Stimulated activated effector memory CD8-positive, alpha-beta T cell treated with anti-CD3 and anti-CD28 coated beads, Interleukin-12 subunit alpha, Interleukin-12 subunit beta, amount 100 ng/mL, for 72 hours (primary cell): ENCODE data around the gene SLC25A27.
A peak's percentile ranks its signal among the peaks of the same experiment; 100 is the strongest.

ENCODE experiments used
- ATAC-seq: fragments of 150-1000 bp; cut with Tn5 transposase; 2 replicates; pipeline ENCODE4 v1.10.0; 2021
- DNase-seq, 2 donors: peaks; one replicate each; pipeline ENCODE4 v3.0.0; 2021 to 2022; ENCODE audit warnings: low spot score in 2 of 2
- H3K27ac Mint-ChIP-seq: one replicate; pipeline ENCODE4 v1.8.0; 2022; ENCODE audit warnings: mild to moderate bottlenecking, mixed read lengths
- H3K36me3 Mint-ChIP-seq: one replicate; pipeline ENCODE4 v1.8.0; 2022; ENCODE audit warnings: mild to moderate bottlenecking, mixed read lengths
- H3K4me1 Mint-ChIP-seq: one replicate; pipeline ENCODE4 v1.8.0; 2022; ENCODE audit warnings: mixed read lengths
- H3K4me3 Mint-ChIP-seq: one replicate; pipeline ENCODE4 v1.8.0; 2022; ENCODE audit warnings: mild to moderate bottlenecking, mixed read lengths
- H3K9me3 Mint-ChIP-seq: one replicate; pipeline ENCODE4 v1.8.0; 2022; ENCODE audit warnings: mixed read lengths

The SLC25A27 gene

DNA sequence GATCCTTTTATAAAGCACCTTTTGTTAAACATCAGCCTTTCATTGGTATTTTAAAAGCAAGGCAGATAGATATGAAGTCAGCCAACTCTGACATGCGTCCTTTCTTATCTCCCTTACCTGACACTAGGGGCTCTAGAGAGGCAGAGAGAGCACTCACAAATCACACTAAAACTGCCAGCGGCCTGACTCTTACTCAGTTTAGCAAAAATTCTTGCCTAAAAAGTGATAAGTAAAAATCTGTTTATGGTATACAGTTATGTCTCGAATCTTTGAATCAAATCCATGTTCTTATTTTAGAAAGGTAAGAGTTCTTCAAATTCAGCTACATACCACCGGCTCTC is 24.5 kb downstream of the SLC25A27 start:
- H3K4me1 Mint-ChIP-seq, result no peaks in the 10 kb centered on the region
- H3K36me3 Mint-ChIP-seq, result no peaks in the 10 kb centered on the region
- ATAC-seq (no peak), DNase-seq (no peak)
- H3K27ac Mint-ChIP-seq, result no peak overlapping the region
- H3K9me3 Mint-ChIP-seq, result no peaks in the 10 kb centered on the region
- H3K4me3 Mint-ChIP-seq, result no peak overlapping the region

DNA sequence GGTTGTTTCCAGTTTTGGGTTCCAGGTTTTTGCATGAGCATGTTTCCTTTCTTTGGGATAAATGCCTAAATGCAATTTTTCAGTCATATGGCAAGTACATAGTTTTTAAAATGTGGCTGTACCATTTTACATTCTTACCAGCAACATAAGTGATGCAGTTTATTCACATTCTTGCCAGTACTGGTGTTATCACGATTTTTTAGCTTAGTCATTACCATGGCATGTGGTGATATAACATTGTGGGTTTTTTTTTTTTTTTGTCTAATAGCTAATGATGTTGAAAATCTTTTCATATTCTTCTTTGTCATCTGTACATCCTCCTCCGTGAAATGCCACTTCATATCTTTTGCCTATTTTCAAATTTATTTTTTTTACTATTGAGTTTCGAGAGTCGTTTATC is 32.0 kb downstream of the SLC25A27 start:
- DNase-seq, result no peak
- no peak for ATAC-seq
- Mint-ChIP-seq H3K36me3 (no peaks in the 10 kb centered on the region), H3K27ac (no peak overlapping the region), H3K4me1 (no peaks in the 10 kb centered on the region), H3K4me3 (no peak overlapping the region), H3K9me3 (no peaks in the 10 kb centered on the region)

GRCh38 chr6:46687619-46688097 is 34.9 kb downstream of the SLC25A27 start, which contains the start of gene TDRD6:
Gene TDRD6, plus strand, starts transcription at chr6:46687885. Its CDS starts 244 bp downstream, at chr6:46688129.
- no peak for ATAC-seq
- DNase-seq, result no peak
- no peak within 1 kb of the TSS for H3K4me3 Mint-ChIP-seq
- H3K27ac Mint-ChIP-seq, result no peak within 1 kb of the TSS
- no peaks in the 10 kb centered on the region for H3K9me3 Mint-ChIP-seq
- no peaks in the 10 kb centered on the region for H3K36me3 Mint-ChIP-seq
- no peaks in the 10 kb centered on the region for H3K4me1 Mint-ChIP-seq

DNA sequence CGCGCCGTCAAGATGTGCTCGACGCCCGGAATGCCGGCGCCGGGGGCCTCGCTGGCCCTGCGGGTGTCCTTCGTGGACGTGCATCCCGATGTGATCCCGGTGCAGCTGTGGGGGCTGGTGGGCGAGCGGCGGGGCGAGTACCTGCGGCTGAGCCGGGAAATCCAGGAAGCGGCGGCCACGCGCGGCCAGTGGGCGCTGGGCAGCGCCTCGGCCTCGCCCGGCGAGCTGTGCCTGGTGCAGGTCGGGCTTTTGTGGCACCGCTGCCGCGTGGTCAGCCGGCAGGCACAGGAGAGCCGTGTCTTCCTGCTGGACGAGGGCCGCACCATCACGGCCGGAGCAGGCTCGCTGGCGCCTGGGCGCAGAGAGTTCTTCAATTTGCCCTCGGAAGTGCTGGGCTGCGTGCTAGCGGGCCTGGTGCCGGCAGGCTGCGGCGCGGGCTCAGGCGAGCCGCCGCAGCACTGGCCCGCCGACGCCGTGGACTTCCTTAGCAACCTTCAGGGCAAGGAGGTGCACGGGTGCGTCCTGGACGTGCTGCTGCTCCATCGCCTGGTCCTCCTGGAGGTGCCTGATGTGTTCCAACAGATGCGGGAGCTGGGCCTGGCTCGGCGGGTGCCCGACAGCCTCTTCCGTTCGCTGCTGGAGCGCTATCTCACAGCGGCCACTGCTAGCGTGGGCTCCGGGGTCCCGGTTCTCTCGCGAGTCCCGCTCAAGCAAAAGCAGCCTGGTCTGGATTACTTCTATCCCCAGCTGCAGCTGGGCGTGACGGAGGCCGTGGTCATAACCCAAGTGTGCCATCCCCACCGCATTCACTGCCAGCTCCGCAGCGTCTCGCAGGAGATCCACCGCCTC is 35.6 kb downstream of the SLC25A27 start:
- no peak overlapping the region for H3K4me3 Mint-ChIP-seq
- H3K36me3 Mint-ChIP-seq, result no peaks in the 10 kb centered on the region
- ATAC-seq (no peak), DNase-seq (no peak)
- no peaks in the 10 kb centered on the region for H3K9me3 Mint-ChIP-seq
- H3K27ac Mint-ChIP-seq, result no peak overlapping the region
- no peaks in the 10 kb centered on the region for H3K4me1 Mint-ChIP-seq

DNA sequence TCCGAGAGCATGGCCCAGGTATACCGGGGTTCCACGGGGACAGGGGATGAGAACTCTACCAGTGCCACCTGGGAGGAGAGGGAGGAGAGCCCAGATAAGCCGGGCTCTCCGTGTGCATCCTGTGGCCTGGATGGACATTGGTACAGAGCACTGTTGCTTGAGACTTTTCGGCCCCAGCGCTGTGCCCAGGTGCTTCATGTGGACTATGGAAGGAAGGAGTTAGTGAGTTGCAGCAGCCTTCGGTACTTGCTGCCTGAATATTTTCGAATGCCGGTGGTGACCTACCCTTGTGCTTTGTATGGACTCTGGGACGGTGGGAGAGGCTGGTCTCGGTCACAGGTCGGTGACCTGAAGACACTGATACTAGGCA is 36.2 kb downstream of the SLC25A27 start:
- no peaks in the 10 kb centered on the region for H3K36me3 Mint-ChIP-seq
- no peak for ATAC-seq
- no peak overlapping the region for H3K27ac Mint-ChIP-seq
- no peak overlapping the region for H3K4me3 Mint-ChIP-seq
- no peak for DNase-seq
- H3K9me3 Mint-ChIP-seq, result no peaks in the 10 kb centered on the region
- H3K4me1 Mint-ChIP-seq, result no peaks in the 10 kb centered on the region

- Mint-ChIP-seq H3K9me3 (no peaks in the 10 kb centered on the region), H3K27ac (no peak overlapping the region), H3K4me3 (no peak overlapping the region), H3K36me3 (no peaks in the 10 kb centered on the region), H3K4me1 (no peaks in the 10 kb centered on the region)
- ATAC-seq, result no peak
- DNase-seq, result no peak
These were observed 36.9 kb downstream of the SLC25A27 start for GRCh38 chr6:46689657-46690056.

GRCh38 chr6:46690141-46690755 is 37.5 kb downstream of the SLC25A27 start:
- no peak overlapping the region for H3K4me3 Mint-ChIP-seq
- no peaks in the 10 kb centered on the region for H3K9me3 Mint-ChIP-seq
- H3K36me3 Mint-ChIP-seq, result no peaks in the 10 kb centered on the region
- ATAC-seq (no peak), DNase-seq (no peak)
- H3K27ac Mint-ChIP-seq, result no peak overlapping the region
- H3K4me1 Mint-ChIP-seq, result no peaks in the 10 kb centered on the region

- DNase-seq (no peak), ATAC-seq (no peak)
- no peaks in the 10 kb centered on the region for H3K36me3 Mint-ChIP-seq
- H3K9me3 Mint-ChIP-seq, result no peaks in the 10 kb centered on the region
- no peak overlapping the region for H3K4me3 Mint-ChIP-seq
- no peak overlapping the region for H3K27ac Mint-ChIP-seq
- no peaks in the 10 kb centered on the region for H3K4me1 Mint-ChIP-seq
These were observed 38.2 kb downstream of the SLC25A27 start for GRCh38 chr6:46690911-46691451.

DNA sequence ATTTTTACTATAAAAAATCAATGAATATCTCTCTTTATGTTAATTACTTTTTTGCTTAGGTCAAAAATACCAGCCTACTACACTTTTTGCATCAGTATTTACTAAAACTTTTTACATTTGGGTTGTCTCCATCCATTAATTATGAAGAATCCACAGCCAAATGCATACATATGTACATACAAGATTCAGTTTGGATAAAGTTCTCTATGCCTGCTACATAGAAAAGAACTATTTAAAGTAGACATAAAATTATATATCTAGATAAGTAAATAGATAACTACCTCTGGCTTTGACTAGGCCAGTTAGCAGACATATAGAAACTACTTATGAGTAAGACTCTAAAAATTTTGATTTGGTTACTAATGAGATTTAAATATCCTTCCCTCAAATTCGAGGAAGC is 47.2 kb downstream of the SLC25A27 start:
- no peak for DNase-seq
- no peak for ATAC-seq
- no peaks in the 10 kb centered on the region for H3K4me1 Mint-ChIP-seq
- no peak overlapping the region for H3K4me3 Mint-ChIP-seq
- no peak overlapping the region for H3K27ac Mint-ChIP-seq
- no peaks in the 10 kb centered on the region for H3K36me3 Mint-ChIP-seq
- H3K9me3 Mint-ChIP-seq, result no peaks in the 10 kb centered on the region

GRCh38 chr6:46704562-46704961 is 51.8 kb downstream of the SLC25A27 start:
- no peak overlapping the region for H3K27ac Mint-ChIP-seq
- ATAC-seq, result peak; percentile 47
- H3K36me3 Mint-ChIP-seq, result no peaks in the 10 kb centered on the region

DNA sequence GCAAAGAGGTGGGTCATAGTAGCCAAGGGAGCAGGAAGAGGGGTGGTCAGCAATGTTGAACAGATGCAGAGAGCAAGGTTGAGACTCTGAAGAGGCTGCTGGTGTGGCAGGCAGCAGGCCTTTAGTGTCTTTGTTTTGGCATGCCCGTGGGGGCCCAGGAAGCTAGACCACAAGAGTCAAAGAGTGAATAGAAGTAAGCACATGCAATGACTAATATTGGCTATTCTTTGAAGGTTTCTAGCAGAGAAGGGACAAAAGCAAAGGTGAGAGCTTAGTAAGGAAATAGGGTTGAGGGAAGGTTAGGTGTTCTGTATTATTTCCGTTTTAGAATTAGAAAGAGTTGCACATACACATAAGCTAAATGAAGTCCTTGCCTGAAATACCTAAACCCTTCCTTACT is 53.7 kb downstream of the SLC25A27 start:
- no peaks in the 10 kb centered on the region for H3K9me3 Mint-ChIP-seq
- ATAC-seq, result peak; percentile 74
- no peaks in the 10 kb centered on the region for H3K36me3 Mint-ChIP-seq
- DNase-seq, result no peak
- H3K4me1 Mint-ChIP-seq, result no peaks in the 10 kb centered on the region
- no peak overlapping the region for H3K4me3 Mint-ChIP-seq
- no peak overlapping the region for H3K27ac Mint-ChIP-seq

More at GRCh38 chr6:46704562-46704961, 51.8 kb downstream of the SLC25A27 start:
- Mint-ChIP-seq H3K9me3 (no peaks in the 10 kb centered on the region), H3K4me3 (no peak overlapping the region), H3K4me1 (no peaks in the 10 kb centered on the region)
- DNase-seq, result no peak

- Mint-ChIP-seq H3K27ac (no peak overlapping the region), H3K4me1 (no peaks in the 10 kb centered on the region), H3K4me3 (no peak overlapping the region), H3K9me3 (no peaks in the 10 kb centered on the region), H3K36me3 (no peaks in the 10 kb centered on the region)
- no peak for ATAC-seq
- no peak for DNase-seq
These were observed 58.7 kb downstream of the SLC25A27 start for GRCh38 chr6:46711491-46711890.

DNA sequence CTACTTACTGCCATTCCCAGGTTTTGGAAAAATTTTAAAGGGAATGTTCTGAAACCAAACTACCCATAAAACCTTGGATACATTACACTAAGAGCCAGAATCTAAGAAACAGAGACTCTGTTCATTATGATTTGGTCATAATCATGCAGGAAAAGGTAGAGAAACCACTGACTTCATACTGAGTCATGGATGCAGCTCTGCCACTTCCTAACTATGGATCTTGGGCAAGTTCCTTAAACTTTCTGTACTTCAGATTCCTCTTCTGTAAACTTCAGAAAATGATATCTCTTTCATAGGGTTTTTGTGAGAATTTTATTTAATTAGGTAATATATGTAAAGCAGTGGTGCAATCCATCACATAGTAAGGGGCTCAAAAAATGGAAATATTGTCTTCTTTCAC is 62.4 kb downstream of the SLC25A27 start:
- Mint-ChIP-seq H3K36me3 (no peaks in the 10 kb centered on the region), H3K4me1 (no peaks in the 10 kb centered on the region), H3K27ac (no peak overlapping the region), H3K9me3 (no peaks in the 10 kb centered on the region), H3K4me3 (no peak overlapping the region)
- ATAC-seq (no peak), DNase-seq (no peak)

DNA sequence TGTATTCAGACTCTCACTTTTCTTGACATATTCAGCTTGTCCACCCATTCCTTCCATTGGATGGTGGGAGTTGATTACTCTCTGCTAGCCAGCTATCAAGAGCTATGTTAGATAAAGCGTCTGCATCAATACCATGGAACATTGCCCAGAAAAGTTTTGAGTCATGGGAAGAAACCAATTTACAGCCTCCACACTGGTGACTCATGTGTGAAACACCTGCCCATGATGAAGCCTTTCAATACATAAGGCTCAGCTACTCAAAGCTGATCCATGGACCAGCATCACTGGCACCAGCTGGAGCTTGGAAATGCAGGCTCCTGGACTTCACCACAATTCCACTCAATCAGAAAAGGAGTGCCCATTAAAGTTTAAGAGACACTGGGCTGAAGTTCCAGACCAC is 66.3 kb downstream of the SLC25A27 start:
- Mint-ChIP-seq H3K27ac (no peak overlapping the region), H3K9me3 (no peaks in the 10 kb centered on the region), H3K36me3 (no peaks in the 10 kb centered on the region), H3K4me1 (no peaks in the 10 kb centered on the region), H3K4me3 (no peak overlapping the region)
- no peak for DNase-seq
- peak; percentile 71 for ATAC-seq

DNA sequence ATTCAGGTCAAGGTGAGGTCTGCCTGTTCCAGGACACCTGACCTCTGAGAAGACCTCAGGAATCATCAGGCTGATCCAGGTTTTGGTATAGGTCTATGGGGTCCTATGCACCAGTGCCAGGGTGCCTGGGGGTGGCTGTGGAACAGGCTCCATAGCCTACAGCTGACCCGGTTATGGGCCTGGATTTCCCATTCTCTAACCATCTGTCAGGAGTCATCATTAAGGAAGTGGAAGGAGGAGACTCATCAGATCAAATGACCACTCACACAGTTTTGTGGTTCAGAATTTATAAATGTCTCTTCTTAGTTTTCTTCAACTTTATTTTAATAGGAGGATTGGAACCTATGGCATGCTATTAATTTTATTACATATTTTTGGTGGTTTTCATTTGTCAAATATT is 67.6 kb downstream of the SLC25A27 start:
- ATAC-seq, result no peak
- Mint-ChIP-seq H3K9me3 (no peaks in the 10 kb centered on the region), H3K4me1 (no peaks in the 10 kb centered on the region), H3K27ac (no peak overlapping the region), H3K4me3 (no peak overlapping the region), H3K36me3 (no peaks in the 10 kb centered on the region)
- no peak for DNase-seq
